ENCODE results near the gene SIDT2. TPM values are rescaled to one million over a fixed set of nuclear protein-coding genes. Genes with fewer than 3 reads are reported as not detected.

Gene SIDT2
- total and polyA plus RNA-seq, 3 donors from 2014 or later = 69.5 to 129 (median 93.8) TPM

GRCh38 chr11:117195258-117195657 lies 16.7 kb downstream of the SIDT2 start:
- Histone ChIP-seq H3K27me3 (no peaks in the 10 kb centered on the region), H3K36me3 (ENCODE audit: low read depth, missing control alignments) (no peaks in the 10 kb centered on the region), H3K9me3 (no peaks in the 10 kb centered on the region), H3K27ac (no peak overlapping the region), H3K4me1 (peaks cover 4% of the 10 kb centered on the region), H3K4me3 (no peak overlapping the region)
- intact Hi-C loops (cut with DNase I; ENCODE audit: low total_unique reads) = no loop called here
- 71 to 75% methylated on average over 4 of the region's 4 CpGs for WGBS, 2 donors
- DNase-seq = no peak
- TF ChIP-seq CTCF (IDR thresholded peaks at IDR 0.05) (no peak), POLR2A (IDR thresholded peaks at IDR 0.05) (no peak)

GRCh38 chr11:117195761-117196160 lies 17.2 kb downstream of the SIDT2 start:
- no peak overlapping the region for H3K27ac ChIP-seq
- TF ChIP-seq CTCF (IDR thresholded peaks at IDR 0.05) (no peak), POLR2A (IDR thresholded peaks at IDR 0.05) (no peak)
- no peaks in the 10 kb centered on the region for H3K9me3 ChIP-seq
- WGBS, 2 donors = 90 to 92% methylated on average over 16 to 19 of the region's 19 CpGs
- intact Hi-C loops (cut with DNase I; ENCODE audit: low total_unique reads) = no loop called here
- H3K4me3 ChIP-seq = no peak overlapping the region
- peaks cover 4% of the 10 kb centered on the region for H3K4me1 ChIP-seq
- H3K36me3 ChIP-seq (ENCODE audit: low read depth, missing control alignments) = no peaks in the 10 kb centered on the region
- H3K27me3 ChIP-seq = no peaks in the 10 kb centered on the region
- DNase-seq = no peak

- WGBS, 2 donors = 94 to 96% methylated on average over 6 to 7 of the region's 7 CpGs
- intact Hi-C loops (cut with DNase I; ENCODE audit: low total_unique reads) = no loop called here
- Histone ChIP-seq H3K36me3 (ENCODE audit: low read depth, missing control alignments) (no peaks in the 10 kb centered on the region), H3K4me3 (no peak overlapping the region), H3K9me3 (no peaks in the 10 kb centered on the region), H3K4me1 (peaks cover 4% of the 10 kb centered on the region), H3K27me3 (no peaks in the 10 kb centered on the region), H3K27ac (no peak overlapping the region)
- DNase-seq = no peak
- TF ChIP-seq CTCF (IDR thresholded peaks at IDR 0.05) = no peak
- no peak for TF ChIP-seq POLR2A (IDR thresholded peaks at IDR 0.05)
These were observed 18.5 kb downstream of the SIDT2 start for GRCh38 chr11:117197006-117197405.

GRCh38 chr11:117197516-117198456 lies 19.2 kb downstream of the SIDT2 start:
- Histone ChIP-seq H3K27me3 (no peaks in the 10 kb centered on the region), H3K4me1 (peaks cover 8% of the 10 kb centered on the region), H3K9me3 (no peaks in the 10 kb centered on the region), H3K27ac (peak overlapping the region; percentile 21 to 91), H3K4me3 (no peak overlapping the region), H3K36me3 (ENCODE audit: low read depth, missing control alignments) (no peaks in the 10 kb centered on the region)
- TF ChIP-seq POLR2A (IDR thresholded peaks at IDR 0.05) (no peak), CTCF (IDR thresholded peaks at IDR 0.05) (peak in 1 of 3 experiments; percentile 16)
- no peak for DNase-seq
- intact Hi-C loops (cut with DNase I; ENCODE audit: low total_unique reads) = no loop called here
- 84 to 91% methylated on average over 12 to 17 of the region's 17 CpGs for WGBS, 2 donors

Data from testis (tissue), 3 donors.